Amniotic stem cell (primary cell): Measurements from ENCODE around the gene FERD3L.
"Not testable (repeated sequence)": the region's sequence is repeated elsewhere in the genome, so short reads cannot be mapped to it uniquely, and the experiment has no call there.

Source experiments
- DNase-seq: peaks from one replicate; lab custom pipeline; 2025; lab: John Stamatoyannopoulos, UW

Gene FERD3L

GRCh38 chr7:19144661-19145433 is at the start of gene FERD3L:
FERD3L (minus strand) TSS chr7:19145421; CDS start chr7:19145362, 59 bp downstream.
- DNase-seq = no peak

- not testable (repeated sequence) for DNase-seq
These were observed 49.2 kb upstream of the FERD3L start for GRCh38 chr7:19194417-19194816.

GRCh38 chr7:19181634-19182033 is 36.4 kb upstream of the FERD3L start:
- no peak for DNase-seq

- DNase-seq = no peak
These were observed 33.4 kb upstream of the FERD3L start for GRCh38 chr7:19178595-19178994.

GRCh38 chr7:19177269-19177668 is 32.0 kb upstream of the FERD3L start:
- no peak for DNase-seq

- DNase-seq = no peak
These were observed 30.0 kb upstream of the FERD3L start for GRCh38 chr7:19175241-19175640.

- no peak for DNase-seq
These were observed 16.4 kb upstream of the FERD3L start for GRCh38 chr7:19161671-19162070.

- DNase-seq = no peak
These were observed 1.5 kb upstream of the FERD3L start for GRCh38 chr7:19146699-19147098.

GRCh38 chr7:19145434-19146115 is 354 bp upstream of the FERD3L start:
- no peak for DNase-seq

- DNase-seq = no peak
These were observed 1.2 kb downstream of the FERD3L start for GRCh38 chr7:19143881-19144574.

- no peak for DNase-seq
These were observed 5.4 kb downstream of the FERD3L start for GRCh38 chr7:19139706-19140327.

GRCh38 chr7:19133886-19134285 is 11.3 kb downstream of the FERD3L start:
- DNase-seq = no peak

- DNase-seq = no peak
These were observed 11.8 kb downstream of the FERD3L start for GRCh38 chr7:19133390-19133789.

GRCh38 chr7:19128856-19129255 is 16.4 kb downstream of the FERD3L start:
- no peak for DNase-seq

- DNase-seq = no peak
These were observed 23.1 kb downstream of the FERD3L start for GRCh38 chr7:19121977-19122588.

- no peak for DNase-seq
These were observed 25.2 kb downstream of the FERD3L start for GRCh38 chr7:19119870-19120486.

GRCh38 chr7:19119372-19119771 is 25.8 kb downstream of the FERD3L start:
- no peak for DNase-seq

- no peak for DNase-seq
These were observed 26.4 kb downstream of the FERD3L start for GRCh38 chr7:19118636-19119371.

GRCh38 chr7:19117870-19118608 is 27.2 kb downstream of the FERD3L start:
- DNase-seq = no peak
